ENCODE results near the gene PLD3.

GRCh38 chr19:40425450-40426287 is 77.2 kb downstream of the PLD3 start, which contains the start of gene SERTAD1:
- TF ChIP-seq CTCF (IDR thresholded peaks at IDR 0.05; ENCODE audit: low read depth, low read length, poor library complexity, severe bottlenecking) (peak; percentile 86), EZH2phosphoT487 (IDR thresholded peaks at IDR 0.05; ENCODE audit: borderline replicate concordance, low read length) (no peak)
